ENCODE results near the gene ANGPTL2.

Gene ANGPTL2

DNA sequence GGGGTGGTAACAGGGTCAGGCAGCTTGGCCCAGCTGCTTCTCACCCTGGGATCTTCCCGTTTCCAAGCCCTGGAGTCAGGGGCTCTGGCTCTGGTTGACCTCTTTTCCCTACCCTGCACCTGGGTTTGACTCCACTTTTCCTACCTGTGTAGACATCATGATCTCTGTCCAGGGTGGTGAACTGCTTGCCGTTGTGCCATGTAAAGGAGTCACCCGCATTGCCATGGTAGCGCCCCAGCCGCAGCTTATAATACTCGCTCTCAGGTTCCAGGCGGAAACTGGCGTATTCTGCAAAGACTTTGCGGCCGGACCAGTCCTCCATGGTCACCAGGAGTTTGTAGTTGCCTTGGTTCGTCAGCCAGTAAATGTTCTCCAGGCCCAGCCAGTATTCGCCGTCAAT is 30.9 kb downstream of the ANGPTL2 start:
- DNase-seq: no peak

DNA sequence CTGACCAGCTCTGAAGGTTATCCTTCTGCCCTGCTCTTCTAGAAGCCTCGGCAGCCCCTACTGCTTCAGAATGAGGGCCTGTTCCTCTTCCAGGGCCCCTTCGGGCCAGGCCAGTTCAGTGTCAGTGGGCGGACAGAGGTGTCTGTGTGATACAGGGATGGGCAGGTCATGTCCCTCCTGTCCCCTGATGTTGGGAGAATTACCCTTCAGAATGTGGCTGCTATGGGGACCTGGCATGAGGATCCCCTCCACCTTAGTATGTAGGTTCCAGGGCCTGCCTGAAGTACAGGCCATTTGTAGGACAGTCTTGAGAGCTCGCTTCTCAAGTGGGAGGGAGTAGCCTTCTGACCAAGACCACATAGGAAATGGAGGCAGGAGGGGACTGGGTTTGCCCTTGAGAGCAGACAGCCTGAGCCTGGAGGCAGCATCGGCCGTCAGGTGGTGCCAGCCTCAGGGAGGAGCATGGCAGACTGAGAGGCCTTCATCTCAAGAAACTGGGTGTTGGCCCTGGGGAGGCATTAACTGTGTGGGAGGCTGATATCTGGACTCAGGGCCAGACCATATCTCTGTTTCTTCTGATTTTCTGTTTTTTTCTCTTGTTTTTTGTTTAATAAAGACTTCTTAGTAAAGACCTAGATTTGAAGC is 32.0 kb downstream of the ANGPTL2 start:
- no peak for DNase-seq

DNA sequence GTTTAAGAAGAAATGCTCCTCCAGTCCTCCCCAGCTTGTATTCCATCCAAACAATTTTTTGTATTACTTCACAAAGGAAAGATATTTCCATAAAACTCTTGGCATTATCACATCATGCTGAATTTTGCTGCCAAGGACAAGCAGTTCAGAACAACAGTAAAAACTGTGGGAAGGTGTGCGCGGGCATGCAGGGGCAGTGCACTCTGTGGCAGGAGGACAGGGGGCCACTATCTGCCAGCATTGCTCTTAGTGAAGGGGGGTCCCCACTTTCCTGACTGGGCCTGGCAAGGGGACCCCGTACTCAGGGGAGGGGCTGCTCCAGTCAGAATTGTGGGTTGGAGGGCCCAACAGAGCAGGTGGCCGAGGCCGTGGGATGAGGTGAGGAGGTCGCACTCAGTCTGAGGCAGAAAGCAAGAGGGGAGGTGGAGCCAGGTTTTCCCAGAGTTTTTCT is 32.8 kb downstream of the ANGPTL2 start:
- DNase-seq: no peak

DNA sequence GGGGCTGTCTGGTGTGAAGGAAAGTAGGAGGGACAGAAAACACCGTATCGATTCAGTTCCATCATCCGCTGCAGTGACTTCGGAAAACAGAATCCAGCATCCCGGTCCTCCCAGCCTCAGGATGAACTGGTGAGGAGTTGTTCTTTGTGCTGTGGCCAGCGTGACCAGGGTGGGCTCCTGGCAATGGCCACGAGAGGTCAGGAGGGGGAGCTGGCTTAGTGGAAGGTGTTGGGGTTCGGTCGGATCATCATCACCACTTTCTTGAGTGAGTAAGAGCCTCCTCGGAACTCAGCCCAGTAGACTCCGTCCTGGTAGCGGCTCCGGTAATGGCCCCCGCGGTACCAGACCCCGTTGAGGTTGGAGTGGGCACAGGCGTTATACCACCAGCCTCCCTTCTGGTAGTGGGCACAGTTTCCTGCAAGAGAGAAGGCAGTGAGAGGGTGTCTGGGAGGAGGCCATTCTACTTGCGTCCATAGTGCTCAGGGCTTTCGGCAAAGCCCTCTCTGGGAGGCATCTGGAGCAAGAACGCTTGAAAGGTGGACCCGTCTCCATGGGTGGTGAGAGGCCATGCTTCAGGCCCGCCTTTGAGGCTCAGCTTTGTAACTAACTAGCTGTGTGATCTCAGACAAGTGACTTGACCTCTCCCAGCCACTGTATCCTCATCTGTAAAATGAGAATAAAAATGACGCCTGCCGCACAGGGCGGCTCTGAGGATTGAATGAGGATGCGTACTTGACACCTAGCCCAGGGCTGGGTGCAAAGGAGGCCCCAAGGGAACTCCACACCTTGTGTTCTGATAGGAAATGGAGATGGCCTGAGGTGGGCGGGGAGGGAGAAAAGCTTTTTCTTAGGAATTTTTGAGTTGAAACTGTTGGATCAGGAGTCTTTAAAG is 33.5 kb downstream of the ANGPTL2 start:
- no peak for DNase-seq

DNA sequence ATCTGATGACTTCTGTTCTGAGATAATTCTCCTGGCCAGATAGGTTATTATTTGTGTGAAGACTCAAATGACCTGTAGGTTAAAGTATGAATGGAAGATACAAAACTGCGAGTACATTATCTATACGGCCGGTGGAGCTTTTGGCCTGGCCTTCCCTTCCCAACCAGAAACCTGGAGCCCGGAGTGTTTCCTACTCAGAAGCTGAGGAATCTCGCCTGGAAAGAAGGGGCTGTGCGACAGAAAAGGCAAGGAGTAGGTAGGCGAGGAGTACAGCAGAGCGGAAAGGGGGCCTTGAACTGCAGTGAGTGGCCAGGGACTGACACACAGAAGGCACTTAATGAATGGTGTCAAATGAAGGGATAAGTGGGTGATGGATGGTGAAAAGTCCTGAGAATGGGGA is 34.6 kb downstream of the ANGPTL2 start:
- DNase-seq: no peak

DNA sequence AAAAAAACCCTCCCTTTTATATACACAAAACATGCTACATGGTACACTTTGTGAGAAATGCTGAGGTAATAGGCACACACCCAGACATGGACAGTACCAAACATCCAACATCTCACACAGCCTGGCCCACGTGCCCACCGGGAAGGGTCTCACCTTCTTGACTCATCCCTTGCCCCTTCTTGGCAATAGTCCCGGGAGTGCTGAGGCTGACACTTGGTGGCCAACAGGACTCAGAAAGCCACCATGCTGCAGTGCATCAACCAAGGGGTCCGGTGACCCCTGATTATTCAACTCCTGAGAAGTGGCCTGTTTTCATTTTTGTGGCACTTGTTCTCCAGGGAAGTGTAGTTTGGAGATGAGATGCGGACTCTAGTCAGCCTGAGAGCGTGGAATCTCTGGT is 35.0 kb downstream of the ANGPTL2 start:
- DNase-seq: no peak

DNA sequence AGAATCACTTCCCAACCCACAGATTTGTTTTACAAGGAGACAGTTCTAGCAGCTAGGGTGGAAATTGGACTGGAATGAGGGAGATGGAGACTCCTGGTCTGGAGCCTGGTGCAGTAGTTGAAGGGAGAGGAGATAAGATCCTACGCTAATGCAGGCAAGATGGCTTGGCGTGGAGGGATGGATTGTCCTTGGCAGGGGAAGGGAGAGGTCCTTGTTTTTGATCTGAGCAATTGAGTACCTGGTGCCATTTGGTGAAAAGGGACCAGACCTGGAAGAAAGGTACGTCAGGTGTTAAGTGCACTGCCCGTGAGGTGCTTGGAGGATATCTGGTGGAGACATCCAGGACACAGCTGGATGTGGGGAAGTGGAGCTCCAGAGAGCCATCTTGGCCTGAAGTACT is 35.7 kb downstream of the ANGPTL2 start:
- DNase-seq: no peak

DNA sequence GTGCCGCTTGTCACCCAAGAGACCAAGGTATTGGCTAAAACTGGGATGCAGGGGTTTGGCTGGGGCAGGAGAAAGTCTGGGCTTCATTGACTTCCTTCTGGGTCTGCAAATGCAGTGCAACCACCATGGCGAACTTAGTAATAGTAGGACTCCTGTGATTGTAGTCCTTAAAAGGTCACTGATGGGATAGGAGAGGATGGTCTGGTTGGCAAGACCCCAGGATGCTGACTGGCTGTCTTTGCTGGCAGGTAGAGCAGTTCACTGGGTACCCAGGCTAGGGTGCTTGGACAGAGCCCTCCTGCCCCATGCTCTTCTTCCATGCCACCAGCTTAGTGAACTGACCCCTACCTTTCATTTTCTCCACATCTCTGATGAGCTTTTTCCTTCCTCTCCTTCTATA is 37.2 kb downstream of the ANGPTL2 start:
- no peak for DNase-seq

DNA sequence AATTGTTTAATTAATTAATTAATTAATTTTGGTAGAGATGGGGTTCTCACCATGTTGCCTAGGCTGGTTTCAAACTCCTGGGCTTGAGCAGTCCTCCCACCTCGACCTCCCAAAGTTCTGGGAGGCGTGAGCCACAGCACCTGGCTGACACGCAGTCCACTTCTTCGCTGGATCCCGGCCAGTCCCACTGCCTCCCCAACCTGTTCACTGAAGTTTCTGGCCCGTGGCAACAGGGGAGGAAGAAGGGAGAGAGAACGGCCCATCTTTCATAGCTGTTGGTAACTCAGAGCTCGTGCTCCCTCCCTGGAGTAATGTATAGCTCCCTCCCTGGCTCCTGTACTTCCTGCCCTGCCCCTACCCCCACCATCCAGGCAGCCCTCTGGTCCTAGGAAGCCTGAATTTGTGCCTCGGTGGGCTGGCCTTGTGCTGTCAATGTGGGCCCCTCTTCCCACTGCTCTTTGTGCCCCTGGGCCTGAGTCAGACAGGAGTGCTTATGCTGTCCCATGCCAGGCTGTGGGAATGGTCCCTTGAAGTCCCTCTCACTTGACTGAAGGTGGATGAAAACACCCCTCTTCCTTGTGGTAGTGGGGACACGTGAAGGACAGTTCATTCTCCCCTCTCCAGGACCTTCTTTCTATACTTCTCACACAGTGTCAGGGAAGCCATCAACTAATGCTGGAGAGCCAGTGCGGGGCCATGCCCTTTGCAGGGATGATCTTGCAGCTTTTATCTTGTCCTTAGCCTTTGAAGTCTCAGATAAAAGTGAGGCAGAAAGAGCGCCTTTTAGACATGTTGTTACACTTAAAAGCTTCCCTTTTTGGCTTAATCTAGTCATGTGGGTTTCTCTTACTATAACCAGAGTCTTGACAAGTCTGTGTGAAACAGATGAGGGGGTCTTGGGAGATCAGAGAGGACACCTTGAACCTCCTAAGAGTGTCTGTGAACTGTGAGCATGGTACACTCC is 38.1 kb downstream of the ANGPTL2 start:
- DNase-seq: peak in 1 of 6 experiments; percentile 12

DNA sequence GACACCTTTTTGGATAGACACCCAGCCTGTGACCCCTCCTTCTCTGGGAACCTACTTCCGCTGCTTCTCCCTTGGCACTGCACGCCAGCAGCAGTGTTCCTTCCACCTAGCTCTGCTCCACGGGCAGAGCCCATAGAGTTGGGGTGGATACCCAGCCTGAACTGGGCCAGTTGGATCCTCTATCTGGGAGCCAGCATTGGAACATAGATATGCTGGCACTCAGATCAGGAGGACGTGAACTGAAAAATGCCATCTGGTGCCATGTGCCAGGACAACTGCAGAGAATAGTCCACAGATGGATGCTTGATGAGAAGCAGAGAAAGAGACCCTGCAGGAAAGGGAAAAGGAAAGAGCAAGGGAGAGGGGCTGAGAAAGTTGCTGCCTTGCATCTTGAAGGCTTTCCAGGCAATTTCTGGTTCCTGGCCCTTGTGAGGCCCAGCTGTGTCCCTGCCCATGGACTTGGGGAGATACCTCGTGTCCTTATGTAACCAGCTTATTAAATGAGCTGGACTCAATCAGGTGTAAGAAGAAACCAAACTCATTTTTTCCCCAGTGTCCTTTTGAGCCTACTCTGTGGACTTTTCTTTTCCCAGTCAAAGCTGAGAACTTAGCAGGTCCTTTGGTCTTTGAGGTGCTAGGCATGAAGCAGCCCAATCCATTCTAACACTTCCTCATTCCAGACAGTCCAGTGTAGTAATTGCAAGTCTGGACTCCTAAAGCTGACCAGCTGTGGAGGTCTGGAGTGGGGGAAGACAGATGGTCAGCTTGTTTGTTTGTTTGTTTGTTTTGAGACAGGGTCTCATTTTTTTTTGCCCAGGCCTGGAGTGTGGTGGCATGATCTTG is 39.1 kb downstream of the ANGPTL2 start:
- no peak for DNase-seq

DNA sequence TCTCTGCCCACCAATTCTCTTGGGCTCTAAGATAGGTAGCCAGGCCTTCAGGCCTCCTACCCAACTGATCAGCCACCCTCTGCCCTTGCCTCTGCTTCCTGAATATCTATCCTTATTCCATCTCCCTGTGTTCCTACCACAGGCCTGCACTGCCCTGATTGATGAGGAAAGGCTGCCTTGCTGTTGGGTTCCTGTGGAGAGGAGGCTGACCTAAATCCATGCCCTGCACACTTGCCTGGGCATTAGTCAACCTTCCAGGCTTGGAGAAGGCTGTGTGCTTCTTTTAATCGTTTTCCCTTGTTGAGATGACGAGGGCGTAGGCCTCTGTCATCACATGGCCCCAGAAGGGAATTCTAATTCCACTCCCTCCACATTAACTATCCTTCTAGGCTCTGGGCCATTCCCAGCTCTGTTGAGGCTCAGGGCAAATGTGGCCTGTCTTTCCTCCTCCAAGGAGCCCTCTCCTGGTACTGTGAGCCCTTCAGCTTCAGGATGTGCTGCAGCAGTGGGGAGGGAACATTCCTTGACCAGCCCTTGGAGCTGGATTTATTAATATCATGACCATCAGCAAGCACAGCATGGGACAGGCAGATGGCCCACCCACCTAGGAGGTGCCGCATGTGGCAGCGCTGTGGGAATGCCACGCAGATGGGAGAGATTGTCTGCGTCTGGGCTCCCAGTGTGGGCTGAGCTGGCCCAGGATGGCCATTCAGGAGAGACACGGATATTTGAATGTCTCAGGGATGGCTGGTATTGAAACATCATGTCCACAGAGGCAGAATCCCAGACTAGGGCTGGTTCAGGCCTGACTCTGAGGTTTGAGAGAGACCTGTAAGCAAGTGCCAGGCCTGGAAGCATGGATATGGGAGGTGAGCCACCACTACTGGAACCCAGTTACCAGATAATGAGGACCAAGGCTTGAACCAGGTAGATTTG is 40.9 kb downstream of the ANGPTL2 start:
- DNase-seq: no peak

DNA sequence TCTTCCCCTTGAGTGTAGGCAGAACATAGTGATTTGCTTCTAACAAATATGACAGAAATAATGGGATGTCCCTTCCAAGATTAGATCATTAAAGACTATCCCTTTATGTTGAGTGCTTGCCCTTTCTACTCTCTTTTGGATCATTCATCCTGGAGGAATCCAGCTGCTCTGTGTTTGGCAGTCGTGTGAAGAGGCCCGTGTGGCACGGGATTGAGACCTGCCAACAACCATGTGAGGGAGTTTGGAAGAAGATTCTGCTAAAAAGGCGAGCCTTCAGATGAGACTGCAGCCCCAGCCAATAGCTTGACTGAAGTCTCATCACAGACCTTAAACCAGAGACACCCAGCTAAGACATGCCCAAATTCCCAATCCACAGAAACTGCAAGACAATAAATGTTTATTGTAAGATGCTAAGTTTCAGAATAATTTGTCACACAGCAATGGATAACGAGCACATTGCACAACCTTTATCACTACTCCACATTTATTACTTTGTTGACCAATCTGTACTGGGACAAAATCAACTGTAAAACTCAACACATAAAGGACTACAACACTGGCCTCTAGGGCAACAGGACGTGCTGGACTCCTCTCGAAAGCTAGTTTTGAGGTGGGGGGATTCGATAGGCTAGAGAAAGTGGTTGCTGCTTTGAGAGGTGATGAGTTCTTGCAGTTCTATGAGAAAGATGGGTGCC is 42.8 kb downstream of the ANGPTL2 start:
- DNase-seq: no peak

DNA sequence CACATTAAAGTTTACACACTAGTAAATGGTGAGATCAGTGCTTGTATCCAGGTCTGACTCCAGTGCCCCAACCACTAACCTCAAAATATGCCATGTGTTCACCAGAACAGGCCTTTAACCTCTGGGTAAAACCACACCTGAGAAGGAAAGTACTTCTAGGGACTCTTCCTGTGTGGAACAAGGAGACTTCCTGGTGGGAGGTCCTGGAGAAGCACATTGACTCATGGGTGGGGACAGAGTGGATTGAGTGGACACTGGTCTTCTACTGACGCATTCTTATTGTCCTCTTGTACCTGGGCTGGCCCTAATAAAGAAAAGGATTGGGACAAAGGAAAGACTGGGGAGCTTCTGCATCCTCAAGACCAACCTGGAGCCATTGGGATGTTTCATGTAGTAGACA is 43.4 kb downstream of the ANGPTL2 start:
- DNase-seq: no peak

DNA sequence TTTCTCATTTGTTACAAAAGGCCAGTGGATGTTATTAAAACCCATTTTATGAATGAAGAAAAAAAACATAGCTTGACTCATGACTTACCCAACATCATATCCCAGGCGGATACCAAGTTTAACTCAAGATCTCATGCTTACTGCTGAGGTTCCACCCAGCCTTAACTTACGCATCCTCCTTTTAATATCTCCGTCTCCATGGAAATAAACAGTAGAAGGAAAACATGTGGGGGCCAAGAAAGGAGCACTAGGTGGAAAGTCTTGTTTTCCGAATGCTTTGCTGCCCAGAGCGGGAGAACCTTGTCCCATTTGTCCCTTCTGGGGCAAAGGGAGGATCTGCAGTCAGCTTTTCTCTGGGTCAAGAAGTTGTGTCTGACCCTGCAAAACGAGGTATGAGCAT is 44.1 kb downstream of the ANGPTL2 start:
- no peak for DNase-seq

DNA sequence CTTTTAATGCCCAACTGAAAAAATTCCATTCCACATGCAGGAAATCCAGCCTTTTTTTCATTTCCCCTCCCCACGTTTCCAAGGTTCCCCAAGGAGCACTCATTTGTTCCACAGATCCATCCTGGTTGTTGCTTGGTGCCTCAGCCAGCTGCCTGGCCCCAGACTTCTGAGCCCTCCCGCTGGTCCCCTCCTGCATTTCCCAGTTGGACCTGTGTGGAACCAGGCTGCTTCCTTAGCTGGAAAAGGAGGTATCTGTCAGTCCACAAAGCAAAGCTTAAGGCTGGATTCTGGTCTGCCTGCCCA is 44.8 kb downstream of the ANGPTL2 start:
- no peak for DNase-seq

DNA sequence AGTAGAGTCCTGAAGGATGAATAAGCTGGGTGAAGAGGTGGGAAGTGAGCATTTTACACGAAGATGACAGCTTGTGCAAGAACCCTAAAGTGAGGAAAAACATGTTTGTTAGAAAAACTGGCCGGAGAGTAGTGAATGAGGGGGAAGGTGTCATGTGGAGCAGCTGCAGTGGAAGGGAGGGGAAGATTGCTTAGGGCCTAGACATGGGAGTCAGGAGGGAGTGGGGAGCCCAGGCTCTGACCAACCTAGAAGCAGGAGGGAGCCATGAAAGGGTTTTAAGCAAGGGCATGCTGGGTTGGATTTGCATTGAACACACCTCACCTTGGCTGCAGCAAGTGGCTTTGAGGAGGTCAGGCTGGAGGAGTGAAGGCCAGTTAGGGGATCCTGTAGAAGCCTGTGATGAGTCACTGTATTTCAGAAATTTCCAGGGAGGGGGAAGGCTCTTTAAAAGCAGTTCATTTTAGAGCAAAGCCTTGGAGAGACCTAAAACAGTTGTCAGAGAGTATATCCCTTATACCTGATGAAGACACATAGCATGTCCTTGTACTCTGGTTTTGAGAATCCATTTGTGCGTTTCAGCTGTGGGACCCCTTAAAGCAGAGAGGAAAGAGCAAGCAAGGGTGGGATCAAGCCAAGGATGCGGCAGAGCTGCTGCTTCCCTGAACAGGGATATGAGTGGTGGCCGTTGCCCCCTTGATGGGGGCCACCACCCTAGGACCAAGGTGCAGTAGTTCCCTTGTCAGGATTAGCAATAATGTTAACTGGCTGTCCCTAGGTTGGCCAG is 45.4 kb downstream of the ANGPTL2 start:
- DNase-seq: no peak

DNA sequence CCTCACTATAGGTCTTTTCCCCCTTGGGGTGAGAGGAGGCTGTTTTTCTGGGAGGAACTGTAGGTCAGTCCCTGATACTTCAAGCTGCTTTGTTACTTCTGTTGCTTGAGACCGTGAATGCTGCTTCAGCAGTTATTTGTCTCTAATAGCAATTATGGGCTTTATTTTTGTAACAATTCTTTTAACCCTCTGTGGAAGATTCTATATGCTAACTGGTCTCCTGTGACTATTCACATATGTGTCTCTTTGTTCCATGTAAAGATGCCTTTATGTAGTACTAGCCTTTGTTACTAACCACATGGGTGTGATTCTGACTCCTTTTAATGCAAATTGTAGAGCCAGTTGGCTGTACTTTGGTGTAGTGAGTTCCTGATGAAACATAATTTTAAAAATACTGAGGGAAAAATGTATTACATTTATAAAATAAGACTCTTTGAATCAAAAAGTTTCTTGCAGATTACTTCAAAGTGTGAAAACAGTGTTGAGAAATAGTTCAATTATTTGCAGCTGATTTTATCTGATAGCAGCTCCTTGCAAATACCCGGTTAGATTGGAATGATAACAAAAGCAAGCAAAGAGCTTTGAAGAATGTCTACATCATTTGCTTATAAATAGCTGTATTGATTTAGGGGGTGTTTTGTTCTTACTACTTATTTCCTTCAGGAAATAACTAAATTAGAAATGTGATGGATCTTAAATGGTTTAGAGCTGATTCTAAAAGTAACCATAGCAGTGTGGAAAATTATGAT is 46.6 kb downstream of the ANGPTL2 start:
- DNase-seq: no peak

DNA sequence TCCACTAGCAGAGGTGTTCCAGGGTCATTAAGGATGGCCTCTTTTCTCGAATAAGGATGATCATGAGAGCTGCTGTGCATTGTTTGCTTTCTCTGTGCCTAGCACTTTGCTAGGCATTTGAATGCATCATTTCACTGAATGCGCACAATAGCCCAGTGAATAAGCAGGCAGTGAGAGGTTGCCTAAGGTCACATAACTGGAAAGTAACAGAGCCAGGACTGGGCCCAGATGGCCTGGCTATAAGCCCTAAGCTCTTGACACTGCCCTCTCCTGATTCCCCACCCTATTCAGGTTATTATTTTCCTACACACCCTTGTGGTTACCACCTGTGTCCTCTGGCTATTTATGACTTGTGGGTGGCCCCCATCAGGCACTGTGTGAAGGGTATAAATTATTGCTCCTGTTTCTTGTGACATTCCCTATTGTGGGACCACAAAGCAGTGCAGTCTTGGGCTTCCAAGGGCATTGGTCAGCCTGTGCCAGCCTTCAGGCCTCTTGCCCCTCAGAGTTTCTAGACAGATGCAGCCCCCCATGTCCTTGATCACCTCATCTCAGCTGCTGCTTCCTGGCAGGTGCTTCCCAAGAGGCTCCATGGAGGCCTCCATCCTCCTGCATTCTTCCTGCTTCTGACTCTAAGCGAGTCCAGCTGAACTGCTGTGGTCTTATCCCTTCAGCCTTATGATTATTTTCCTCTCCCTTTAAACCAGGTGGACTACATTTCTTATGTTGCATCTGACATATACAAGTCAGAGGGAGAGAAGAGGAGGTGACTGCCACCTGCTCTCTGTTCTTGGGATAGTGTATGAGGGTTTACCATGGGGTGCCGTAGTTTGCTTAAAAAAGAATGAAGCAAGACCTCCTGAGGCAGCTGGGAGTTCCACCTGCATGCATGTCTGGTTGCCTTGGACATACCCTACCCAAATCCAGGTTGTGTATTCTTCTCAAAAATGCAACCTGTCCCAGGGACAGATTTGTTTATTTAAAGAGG is 47.6 kb downstream of the ANGPTL2 start:
- DNase-seq: no peak

All from stimulated activated naive CD4-positive, alpha-beta T cell (primary cell).